GM21390 (cell line): ENCODE measurements around the gene CUL4A.
"Not testable (repeated sequence)": the region's sequence is repeated elsewhere in the genome, so short reads cannot be mapped to it uniquely, and the experiment has no call there.

Experiments used
- ATAC-seq: cut with Tn5 transposase; IDR thresholded peaks from one replicate; pipeline ENCODE4 v1.9.1; 2021; ENCODE audit not compliant: unreplicated experiment

CUL4A gene

DNA sequence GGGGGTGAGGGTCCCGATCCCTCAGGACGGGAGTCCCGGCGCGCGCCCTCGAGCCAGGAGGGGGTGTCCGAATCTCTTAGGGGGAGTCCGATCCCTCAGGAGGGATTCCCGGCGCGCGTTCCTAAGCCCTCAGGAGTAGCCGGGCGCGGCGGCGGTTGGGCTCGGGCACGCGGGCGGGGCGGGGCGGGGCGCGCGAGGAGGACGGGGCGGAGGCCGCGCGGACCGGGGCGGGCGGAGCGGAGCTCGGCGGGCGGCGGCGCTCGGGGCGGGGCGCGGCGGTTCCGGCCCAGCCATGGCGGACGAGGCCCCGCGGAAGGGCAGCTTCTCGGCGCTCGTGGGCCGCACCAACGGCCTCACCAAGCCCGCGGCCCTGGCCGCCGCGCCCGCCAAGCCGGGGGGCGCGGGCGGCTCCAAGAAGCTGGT lies at the start of gene CUL4A:
CUL4A (plus strand) TSS at position 278 of the 423 bp plus-strand sequence; CDS start at position 293, 15 bp downstream.
- ATAC-seq, result peak; percentile 39

DNA sequence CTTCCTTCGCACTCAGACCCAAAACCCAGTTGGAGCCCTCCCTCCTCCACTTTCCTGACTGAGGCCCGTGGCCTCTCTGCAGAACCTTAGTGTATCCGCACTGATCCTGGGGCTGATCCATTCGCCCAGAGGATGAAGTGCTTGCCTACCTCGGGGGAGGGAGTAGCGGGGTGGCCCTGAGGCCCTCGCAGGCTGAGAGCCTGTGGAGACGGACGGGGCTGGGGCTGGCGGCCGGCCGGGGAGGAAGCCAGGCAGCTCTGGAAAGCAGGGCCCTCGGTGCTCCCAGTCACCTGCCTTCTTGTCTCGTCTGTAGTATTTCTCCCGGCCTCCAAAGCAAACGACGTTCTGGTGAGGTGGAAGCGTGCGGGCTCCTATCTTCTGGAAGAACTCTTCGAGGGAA lies 49.7 kb upstream of the CUL4A start:
- no peak for ATAC-seq

DNA sequence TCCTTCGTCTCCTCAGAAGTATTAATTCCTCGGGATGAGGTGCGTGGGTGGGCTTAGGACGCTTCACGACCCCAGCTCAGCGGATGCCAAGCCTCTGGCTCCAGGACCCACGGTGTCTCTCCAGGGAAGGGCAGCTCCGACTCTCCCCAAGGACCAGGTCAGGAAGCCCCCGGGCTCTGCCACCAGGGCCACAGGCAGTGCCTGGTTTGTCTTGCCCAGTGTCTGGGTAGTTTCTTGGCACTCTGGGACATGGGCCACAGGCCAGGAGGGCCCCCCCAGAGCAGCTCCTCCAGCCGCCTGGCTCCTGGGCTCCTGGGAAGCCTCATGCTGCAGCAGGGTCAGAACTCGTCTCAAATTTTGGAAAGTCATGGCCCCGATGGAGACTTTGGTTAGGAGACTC lies 48.4 kb upstream of the CUL4A start:
- ATAC-seq, result no peak

DNA sequence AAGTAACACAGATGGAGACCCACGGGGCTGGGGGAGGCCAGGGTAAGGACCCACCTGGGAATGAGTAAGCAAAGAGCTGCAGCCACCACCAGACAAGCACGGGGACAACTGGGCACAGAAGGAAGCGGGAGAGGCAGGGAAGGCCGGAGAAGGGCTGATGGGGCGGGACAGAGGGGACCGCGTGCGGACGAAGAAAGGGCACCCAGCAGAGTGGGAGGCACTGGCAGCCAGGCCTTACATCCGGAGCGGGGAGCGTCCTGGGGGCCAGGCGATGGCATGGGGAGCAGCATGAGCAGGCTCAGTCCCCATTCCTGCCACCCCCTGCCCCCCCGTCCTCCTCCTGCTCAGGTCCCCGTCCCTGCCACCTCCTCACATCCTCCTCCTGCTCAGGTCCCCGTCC lies 48.0 kb upstream of the CUL4A start:
- ATAC-seq, result no peak

DNA sequence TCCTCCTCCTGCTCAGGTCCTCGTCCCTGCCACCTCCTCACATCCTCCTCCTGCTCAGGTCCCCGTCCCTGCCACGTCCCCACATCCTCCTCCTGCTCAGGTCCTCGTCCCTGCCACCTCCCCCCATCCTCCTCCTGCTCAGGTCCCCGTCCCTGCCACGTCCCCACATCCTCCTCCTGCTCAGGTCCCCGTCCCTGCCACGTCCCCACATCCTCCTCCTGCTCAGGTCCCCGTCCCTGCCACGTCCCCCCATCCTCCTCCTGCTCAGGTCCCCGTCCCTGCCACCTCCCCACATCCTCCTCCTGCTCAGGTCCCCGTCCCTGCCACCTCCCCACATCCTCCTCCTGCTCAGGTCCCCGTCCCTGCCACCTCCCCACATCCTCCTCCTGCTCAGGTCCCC lies 47.4 kb upstream of the CUL4A start:
- ATAC-seq, result not testable (repeated sequence)

DNA sequence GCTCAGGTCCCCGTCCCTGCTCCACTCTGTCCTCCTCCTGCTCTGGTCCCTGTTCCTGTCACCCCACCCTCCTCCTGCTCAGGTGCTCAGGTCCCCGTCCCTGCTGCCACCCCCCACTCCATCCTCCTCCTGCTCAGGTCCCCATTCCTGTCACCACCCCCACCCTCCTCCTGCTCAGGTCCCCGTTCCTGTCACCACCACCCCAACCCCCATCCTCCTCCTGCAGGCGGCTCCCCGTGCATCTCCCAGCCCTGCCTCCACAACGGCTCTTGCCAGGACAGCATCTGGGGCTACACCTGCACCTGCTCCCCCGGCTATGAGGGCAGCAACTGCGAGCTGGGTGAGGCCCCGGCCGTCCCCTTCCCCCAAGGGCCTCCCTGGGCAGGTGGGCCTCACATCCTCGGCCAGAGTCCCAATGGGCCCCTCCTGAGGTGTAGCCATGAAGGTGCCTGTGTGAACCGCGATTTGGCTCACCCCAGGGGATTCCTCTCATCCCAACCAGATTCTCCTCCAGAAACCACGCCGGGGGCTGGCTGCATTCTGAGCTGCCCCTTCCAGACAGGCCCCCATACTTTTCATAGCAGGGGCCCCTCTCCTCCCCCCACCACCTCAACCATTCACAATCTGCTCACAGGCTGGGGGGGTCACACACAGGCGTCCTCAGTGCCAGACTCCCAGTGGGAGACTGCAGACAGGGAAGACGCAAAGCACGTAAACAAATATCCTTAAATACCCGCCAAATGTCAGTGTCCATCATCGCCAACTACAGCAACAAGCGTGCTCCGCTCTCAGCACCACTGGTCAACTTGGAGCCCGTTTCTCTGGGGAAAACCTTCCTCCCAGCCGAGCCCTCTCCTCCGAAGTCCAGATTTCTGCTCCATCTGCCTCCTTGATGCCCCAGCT lies 46.4 kb upstream of the CUL4A start:
- no peak for ATAC-seq

DNA sequence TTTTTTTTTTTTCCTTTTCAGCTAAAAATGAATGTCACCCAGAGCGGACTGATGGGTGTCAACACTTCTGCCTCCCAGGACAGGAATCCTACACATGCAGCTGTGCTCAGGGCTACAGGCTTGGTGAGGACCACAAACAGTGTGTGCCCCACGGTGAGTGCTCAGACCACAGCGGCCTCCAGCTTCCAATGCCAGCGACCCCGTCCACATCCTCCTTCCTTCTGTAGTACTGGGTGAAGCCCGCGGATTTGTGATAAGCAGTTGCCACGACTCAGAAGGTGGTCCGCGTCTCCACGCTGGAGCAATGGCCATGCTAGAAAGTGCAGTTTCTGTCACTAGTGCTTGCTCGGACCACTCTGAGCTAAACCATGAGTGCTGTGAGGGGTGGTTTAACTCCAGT lies 44.9 kb upstream of the CUL4A start:
- no peak for ATAC-seq

DNA sequence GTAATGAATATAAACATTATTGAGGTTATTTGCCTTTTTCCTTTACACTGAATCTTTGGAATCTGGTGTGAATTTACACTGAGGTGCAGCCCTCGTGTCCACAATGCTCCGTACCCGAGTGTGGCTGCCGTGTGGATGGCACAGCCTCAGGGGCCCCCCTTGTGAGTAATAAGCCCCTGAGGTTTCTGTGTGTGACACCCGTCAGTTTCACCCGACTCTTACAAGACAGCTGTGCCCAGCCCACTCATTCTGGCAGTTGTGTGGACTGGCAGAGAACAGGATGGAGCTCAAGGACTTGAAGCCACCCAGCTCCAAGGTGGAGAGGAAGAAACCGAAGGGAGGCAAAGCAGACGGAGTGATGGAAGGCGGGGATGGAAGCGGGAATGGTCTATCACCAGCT lies 43.1 kb upstream of the CUL4A start:
- ATAC-seq, result no peak

DNA sequence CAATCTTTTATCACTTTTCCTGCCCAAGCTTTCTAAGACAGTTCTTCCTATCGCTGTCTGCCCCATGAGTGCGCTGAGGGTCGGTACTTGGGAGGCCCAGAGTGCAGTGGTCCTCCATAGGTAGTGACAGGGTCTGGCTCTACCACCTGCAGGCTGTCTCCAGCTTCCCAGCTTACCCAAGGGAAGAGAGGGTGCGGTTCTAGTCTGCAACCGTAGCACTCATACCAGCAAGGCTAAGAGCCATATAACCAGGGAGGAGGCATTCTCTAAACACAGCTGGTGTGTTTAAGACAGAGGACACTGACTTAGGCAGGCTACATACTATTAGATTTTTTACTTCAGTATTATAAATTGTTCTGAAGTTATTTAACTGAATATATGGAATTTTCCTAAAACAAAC lies 42.7 kb upstream of the CUL4A start:
- no peak for ATAC-seq

DNA sequence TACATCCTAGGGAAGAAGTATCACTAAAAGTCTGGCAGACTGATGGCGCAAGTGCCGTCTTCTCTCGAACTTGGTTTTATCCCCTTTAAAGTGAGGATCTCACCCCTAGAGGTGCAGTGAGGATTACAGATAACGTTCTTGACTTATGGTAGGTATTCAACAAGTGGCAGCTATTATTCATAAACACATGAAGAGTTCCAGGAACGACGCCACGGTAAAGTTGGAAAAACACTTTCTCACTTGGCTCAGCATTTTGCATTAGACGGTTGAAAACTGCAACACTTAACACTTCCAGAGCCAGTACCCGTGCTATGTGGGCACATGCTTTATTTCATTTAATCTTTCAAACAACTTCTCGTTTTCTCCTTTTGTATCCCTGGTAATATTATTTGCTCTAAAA lies 42.3 kb upstream of the CUL4A start:
- ATAC-seq, result no peak

DNA sequence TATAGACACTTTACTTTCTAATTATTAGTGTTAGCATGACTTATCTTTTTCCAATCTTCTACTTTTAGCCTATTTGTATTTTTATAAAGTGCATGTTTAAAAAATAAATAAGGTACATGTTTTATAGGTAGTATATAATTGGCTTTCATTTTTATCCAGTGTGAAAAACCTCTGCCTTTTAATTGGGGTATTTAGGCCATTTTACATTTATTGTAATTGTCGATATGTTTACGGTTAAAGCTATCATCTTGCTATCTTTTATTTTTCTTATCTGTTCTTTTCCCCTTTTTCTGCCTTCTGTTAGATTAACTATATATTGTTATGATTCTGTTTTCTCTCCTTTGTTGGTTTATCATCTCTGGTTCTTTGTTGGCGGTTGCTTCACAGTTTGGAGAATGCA lies 41.8 kb upstream of the CUL4A start:
- no peak for ATAC-seq

DNA sequence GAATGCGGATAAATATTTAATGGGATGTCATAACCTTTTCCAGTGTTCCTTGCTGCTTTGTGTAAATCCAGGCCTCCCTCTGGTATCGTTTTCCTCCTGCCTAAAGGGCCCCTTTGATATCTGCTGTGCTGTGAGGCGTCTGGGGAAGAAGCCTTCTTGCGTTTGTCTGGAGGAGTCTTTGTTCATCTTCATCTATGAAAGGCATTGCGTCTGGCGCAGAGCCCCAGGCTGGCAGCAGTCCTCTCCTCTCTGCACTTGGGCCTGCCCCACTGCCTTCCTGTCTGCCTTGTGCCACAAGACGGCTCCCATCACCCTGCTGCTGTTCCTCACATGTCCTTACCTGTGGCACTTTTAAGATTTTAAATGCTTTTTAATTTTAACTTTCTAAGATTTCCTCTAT lies 41.2 kb upstream of the CUL4A start:
- ATAC-seq, result no peak

DNA sequence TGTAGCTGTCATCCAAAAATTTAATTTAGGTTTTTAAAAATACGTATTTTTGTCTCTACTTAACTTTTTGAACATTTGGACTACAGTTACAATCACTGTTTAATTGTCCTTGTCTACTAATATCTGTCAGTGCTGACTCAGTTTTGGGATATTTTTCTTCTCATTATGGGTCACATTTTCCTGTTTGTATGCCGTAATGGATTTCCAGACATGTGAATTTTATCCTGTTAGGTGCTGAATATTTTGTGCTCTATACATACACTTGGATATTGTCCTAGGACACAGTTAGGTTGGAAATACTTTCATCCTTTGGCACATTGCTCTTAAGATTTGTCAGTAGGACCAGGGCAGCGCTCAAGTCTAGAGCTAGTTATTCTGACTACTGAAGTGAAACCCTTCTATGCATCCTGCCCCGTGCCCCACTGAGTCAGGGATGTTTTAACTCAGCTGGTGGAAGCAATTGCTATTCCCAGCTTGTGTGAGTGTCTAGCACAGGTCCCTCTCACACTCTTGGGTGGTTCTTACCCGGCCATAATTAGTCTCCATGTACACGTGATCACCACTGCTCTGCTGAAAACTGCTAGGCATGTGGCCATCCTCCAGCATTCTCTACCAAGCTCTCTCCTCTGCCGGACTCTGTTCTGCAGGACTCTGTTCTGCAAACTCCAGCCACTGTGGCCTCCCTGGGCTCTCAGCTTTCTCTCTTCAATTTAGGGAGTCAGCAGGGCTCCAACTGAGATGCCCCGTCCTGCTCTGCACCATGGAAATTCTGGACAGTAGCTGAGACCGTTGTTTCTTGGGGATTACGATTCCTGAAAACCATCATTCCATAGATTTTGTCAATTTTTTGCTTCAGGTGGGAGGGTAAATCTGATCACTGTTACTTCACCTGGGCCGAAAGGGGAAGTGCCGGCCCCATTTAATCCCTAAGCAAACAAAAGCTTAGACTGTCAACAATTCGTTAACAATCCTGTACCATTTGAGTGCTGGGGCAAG lies 39.8 kb upstream of the CUL4A start:
- no peak for ATAC-seq

DNA sequence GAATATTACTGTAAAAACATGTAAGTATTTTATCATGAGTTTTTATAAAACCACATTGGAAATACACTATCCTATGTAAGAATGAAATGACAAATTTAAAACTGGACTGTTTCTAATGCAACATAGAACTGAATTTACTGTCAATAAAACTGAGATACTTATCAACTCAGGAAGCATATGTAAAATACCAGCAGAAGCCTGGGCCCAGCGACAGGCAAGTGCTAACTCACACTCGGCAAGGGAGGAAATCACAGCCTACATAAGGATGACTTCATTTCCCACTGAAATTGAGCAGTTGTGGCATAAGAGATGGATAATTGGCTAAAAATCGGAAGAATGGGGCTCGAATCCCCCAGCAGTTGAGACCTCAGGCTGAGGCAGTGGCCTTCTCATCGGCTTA lies 38.9 kb upstream of the CUL4A start:
- ATAC-seq, result no peak

DNA sequence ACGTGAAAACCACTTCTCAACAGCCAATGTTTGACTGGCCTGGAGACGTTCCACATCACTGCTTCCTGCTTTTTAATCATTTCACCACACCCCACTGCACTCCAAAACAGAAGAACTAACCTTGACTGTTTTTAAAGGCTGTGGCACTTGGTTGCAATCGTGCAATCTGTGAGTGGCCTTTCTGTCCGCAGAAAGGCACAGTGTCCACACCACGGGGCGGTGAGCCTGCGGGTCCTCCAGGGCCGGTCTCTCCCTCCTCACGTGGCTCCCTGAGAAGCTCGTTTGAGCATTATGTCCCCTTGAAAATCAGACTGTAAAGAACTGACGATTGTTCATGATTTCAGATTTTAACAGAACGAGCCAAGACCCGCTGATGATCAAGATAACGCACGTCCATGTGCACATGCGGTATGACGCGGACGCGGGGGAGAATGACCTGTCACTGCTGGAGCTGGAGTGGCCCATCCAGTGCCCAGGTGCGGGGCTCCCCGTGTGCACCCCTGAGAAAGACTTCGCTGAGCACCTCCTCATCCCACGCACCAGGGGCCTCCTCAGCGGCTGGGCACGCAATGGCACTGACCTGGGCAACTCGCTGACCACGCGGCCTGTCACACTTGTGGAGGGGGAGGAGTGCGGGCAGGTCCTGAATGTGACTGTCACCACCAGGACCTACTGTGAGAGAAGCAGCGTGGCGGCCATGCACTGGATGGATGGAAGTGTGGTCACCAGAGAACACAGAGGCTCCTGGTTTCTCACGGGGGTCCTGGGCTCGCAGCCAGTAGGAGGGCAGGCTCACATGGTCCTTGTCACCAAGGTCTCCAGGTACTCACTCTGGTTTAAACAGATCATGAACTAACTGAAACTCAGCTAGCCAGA lies 37.9 kb upstream of the CUL4A start:
- no peak for ATAC-seq

DNA sequence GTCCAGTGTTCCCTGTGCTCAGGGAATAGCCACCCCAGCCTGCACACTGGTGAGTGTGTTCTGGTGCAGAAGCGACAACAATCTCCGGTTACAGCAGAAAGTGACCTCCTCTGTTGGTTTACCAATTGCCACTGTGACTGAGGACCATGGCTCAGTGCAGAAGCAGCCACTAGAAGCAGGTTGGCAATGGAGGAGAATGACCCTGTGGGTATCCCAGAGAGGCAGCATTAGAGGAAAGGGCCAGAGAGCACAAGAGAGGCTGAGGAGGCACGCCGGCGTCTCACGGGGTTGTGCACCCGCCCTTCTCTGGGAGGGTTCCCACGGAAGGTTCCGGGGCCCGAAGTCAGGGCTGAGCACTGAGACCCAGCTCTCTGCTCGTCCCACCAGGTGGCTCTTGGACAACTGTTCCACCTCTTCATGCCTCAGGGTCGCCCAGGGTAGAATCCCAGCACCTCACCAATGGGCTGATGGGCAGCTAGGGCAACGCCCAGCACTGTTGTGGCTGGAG lies 36.9 kb upstream of the CUL4A start:
- no peak for ATAC-seq

DNA sequence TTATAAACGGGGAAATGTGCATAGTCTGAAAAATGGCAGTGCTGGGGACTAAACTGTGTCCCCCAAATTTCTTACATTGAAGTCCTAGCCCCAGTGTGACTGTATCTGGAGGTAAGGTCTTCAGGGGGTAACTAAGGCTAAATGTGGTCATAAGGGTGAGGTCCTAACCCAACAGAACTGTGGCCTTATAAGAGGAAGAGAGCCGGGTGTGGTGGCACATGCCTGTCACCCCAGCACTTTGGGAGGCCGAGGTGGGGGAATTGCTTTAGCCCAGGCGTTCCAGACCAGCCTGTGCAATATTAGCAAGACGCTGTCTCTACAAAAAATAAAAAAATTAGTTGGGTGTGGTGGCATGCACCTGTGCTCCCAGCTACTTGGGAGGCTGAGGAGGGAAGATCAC lies 33.1 kb upstream of the CUL4A start:
- no peak for ATAC-seq

DNA sequence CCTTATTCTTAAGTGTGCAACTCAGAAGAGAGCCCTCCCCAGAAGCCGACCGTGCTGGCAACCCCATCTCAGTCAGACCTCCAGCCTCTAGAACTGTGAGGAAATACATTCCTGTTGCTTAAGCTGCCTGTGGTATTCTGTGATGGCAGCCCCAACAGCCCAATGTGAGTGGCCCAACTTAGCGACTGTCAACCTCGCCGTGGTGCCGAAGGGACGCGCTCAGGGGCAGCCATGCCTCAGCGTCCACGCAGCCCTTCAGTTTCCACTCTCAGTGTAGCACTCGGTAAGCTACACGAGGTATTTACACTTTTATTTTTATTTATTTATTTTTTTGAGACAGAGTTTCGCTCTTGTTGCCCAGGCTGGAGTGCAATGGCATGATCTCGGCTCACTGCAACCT lies 32.6 kb upstream of the CUL4A start:
- ATAC-seq, result no peak

DNA sequence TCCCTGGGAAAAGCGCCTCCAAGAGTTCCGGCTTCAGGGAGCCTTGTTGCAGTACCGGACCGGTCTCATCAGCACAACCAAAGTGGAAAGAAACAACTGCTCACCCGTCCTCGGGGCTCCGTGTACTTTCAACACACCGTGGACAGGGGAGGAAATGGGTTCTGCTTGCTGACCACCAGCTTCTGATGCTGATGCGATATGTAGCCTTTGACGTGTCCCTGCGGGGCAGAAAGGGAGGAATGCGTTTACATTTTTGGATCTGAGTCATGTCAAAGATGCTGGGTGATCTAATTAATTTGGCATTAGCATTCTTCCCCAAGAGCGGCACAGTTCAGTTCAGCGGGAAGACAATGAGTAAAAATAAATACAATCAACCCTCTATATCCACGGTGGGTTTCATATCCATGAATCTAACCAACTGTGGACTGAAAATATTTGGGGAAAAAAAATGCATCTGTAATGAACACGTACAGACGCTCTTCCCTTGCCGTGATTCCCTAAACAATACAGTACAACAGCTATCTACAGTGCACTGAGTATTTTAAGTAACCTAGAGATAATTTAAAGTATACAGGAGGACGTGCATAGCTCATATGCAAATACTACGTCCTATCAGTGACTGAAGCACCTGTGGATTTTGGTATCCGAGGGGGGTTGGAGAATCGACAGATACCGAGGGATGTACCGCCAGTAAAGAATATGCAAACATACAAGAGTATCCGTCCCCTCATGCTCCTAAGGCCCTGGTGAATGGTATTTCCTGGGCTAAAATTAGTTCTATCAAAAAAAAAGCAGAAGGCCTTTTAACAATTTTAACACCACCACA lies 31.1 kb upstream of the CUL4A start:
- ATAC-seq, result no peak

DNA sequence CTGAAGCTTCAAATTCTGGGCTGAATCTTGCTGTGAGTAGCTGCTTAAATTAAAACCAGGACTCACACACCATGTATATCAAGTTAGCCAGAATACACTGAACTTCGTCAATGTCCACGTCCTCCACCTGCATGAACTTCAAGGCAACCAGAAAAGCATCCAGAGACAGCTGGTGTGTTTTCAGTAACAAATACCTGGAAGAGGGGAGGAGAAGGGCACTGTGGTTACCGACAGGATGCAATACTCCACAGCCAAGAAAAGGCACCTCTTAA lies 30.6 kb upstream of the CUL4A start:
- no peak for ATAC-seq
